Endometrial microvascular endothelial cells (primary cell): Measurements from ENCODE around the gene OLFML2A. TPM values are rescaled to one million over a fixed set of nuclear protein-coding genes. Genes with fewer than 3 reads are reported as not detected.
"Not testable (repeated sequence)": the region's sequence is repeated elsewhere in the genome, so short reads cannot be mapped to it uniquely, and the experiment has no call there.

ENCODE experiments used
- in situ Hi-C: cut with HindIII; loops from 2 replicates; pipeline ENCODE4 v1.10.0; 2017; ENCODE audit warnings: low sequenced_read_pairs, low pct_unique_long_range_greater_than_20kb; ENCODE audit errors: inconsistent ontology term
- total RNA-seq: library from RNA; depleted of rRNA; stranded (reverse); fragments of >200 nt; gene quantifications from one replicate; pipeline ENCODE4 v1.2.3, GENCODE V29; 2015; ENCODE audit errors: inconsistent ontology term

Gene OLFML2A
- total RNA-seq, 1 donor from 2014 or later, result not detected

DNA sequence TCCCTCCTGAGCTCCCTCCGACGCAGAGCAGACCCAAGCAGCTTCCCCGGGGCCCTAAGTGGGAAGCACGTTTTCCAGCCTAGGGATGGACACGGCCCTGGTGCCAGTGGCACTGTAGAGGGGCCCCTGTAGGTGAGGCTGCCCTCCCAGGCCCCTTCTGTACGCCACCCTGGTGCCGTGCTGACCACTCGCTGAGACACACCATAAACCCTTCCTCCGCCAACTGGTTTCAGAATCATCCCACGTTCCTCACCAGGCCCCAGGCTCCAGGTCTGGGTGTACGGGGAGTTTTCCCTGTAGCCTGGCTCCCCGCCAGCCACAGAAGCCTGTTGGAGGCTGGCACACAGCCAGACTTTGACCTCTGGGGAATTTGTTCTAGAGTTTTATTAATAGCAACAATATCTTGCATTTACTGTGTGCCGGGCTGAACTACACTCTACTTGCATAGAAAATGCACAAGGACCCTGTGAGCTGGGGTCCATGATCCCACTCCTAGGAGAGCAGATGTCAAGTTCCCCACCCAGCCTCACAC is 58.2 kb downstream of the OLFML2A start:
- in situ Hi-C loops, result no loop called here

DNA sequence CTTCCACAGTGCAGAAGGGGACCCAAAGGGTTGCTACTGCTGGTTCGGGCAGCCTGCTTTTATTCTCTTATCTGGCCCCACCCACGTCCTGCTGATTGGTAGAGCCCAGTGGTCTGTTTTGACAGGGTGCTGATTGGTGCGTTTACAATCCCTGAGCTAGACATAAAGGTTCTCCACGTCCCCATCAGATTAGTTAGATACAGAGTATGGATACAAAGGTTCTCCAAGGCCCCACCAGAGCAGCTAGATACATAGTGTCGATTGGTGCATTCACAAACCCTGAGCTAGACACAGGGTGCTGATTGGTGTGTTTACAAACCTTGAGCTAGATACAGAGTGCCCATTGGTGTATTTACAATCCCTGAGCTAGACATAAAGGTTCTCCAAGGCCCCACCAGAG is 61.2 kb downstream of the OLFML2A start:
- in situ Hi-C loops, result not testable (repeated sequence)

GRCh38 chr9:124838567-124839275 is 61.8 kb downstream of the OLFML2A start:
- in situ Hi-C loops, result not testable (repeated sequence)

DNA sequence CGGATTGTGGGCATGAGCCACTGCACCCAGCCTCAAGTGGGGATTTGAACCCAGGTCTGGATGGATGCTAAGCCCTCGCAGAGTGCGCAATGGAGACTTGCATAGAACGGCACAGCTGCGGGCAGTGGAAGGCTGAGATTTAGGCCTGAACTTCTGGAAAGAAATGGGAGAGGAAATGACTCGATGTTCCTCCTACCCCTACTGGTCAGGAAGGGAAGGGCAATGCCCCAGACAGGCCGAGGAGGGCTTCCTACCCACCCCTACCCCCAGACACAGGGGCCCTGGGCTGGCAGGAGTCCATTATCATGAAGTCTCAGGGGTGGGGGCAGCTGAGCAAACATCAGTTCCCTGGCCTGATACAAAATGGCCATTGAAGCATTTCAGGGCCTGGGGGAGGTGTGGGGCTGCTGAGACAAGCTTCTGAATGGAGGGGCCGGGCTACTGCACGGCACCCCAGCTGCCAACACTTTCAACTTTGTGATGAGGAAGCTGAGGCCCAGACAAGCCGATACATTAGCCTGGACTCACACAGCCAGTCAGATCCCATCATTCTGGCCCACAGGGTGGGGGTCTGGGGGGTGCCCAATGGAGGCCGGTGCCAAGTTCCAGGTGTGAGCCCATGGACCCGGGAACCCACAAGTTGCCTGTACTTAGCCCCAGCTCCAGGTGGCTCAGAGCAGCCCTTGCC is 62.8 kb downstream of the OLFML2A start:
- in situ Hi-C loops, result no loop called here

DNA sequence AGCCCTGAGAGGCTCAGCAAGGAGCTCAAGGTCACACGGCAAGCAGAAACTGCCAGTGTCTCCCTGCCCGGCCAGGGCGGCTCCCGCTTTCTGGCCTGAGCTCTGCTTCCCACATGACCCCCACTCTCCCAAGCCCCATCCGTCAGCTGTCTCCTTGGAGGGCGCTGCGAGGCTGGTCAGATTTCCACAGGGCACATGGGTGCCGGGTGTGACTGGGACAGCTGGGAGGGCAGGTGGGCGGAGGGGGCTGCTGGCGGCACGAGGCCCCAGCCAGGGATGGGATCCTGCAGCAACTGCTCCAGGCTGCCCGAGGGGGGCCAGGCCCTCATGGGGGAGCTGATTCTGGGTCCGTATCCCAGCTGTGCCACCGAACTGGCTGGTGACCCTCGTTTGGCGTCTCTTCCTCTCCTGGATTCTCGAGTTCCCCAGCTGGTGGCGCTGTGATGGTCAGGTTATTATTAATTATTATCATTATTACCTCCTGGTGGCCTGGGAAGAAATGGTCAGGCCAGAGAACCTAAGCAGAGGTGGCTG is 63.4 kb downstream of the OLFML2A start:
- in situ Hi-C loops, result no loop called here

DNA sequence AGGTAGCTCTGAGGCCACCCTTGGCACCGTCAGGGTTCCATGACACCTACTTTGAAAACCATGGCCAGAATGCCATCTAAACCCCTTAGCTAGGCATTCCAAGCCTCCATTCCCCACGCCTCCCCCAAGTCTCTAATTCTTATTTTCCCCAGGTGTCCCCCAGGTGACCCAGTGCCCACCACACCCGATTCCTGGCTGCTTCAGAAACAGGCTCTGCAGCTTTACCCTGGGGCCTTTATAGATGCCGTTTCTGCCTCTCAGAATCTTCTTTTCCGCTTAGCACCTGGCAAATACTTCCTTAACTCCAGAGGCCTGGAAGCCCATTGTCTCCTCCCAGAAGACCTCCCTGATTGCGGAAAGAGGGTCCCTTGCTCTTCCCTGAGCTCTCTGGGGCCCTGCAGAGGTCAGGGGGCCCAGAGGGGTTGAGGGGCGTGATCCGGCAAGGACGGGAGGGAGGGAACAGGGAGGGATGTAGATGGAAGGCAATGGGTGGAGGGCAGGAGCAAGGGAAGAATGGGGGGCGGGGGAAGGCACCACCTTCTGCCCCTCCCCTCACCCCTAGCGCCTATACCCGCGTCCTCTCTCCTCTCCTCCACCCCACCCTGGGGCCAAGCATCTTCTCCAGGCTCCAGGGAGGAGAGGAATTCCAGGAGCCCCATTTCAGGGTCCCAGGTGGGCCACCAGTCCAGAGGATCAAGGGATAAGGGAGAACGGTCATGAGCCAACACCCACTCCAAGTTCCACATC is 64.3 kb downstream of the OLFML2A start:
- in situ Hi-C loops, result no loop called here

DNA sequence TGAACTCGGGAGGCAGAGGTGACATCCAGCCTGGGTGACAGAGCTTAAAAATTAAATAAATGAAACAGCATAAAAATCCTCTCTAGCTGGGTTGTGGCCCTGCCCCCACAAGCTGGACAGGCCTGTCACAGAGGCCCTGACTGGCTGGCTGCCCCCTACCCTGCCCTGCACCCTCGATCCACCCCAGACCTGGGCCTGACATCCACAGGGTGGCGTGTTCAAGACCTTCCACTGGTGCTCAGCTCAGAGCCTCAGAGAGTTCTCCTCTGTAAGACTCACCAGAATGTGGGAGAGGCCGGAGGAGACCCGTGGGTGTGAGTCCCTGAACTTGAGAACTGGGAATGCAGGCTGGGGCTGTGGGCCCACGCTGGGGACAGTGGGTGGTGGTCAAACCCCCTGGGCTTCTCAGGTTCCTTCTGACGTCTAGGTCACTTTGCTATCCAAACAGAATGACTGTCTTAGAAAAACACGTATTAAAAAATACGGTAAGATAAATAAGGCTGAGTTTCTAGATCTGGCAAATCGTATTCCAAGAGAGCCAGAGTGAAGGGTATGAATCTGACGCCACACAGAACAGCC is 66.6 kb downstream of the OLFML2A start:
- in situ Hi-C loops, result no loop called here

DNA sequence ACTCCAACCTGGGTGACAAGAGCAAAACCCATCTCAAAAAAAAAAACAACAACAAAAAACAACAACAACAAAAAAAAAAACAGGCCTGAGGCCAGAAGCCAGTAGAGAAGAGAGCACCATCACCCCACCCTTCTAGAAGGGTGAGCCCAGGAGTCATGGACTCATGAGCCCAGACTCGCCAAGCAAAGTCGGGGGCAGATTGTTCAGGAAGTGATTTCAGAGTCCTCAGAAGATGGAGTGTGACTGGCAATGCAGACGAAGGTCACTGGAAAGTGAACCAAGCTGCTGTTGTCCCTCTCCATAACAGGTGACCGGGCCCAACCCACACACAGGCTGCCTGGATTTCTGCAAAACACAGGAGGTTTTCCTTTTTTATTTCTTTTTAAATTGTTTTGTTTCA is 67.4 kb downstream of the OLFML2A start:
- in situ Hi-C loops, result no loop called here

GRCh38 chr9:124846467-124846866 is 69.5 kb downstream of the OLFML2A start:
- in situ Hi-C loops, result not testable (repeated sequence)

- in situ Hi-C loops, result no loop called here
Measured at GRCh38 chr9:124846969-124847368, 70.0 kb downstream of the OLFML2A start.

DNA sequence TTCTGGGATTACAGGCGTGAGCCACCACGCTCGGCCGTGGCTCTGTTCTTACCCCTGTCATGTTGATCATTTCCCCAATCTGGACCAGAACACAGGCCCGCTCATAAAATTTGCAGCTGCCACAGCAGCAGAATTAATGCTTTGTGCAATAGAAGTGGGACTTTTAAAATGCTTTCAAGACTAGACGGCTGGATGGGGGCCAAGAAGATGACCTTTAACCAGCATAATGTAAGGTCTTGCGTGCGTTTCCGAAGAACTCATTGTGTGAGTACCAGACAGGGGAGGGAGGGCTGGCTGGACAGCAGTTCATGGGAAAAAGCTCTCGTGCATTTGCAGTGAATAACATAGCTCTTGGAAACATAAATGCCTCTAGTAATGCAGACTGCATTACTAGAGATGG is 72.9 kb downstream of the OLFML2A start:
- in situ Hi-C loops, result loop anchor here (25.0 kb wide), 1 partner anchor 88 kb away; the partner anchor contains the start of gene NR6A1

DNA sequence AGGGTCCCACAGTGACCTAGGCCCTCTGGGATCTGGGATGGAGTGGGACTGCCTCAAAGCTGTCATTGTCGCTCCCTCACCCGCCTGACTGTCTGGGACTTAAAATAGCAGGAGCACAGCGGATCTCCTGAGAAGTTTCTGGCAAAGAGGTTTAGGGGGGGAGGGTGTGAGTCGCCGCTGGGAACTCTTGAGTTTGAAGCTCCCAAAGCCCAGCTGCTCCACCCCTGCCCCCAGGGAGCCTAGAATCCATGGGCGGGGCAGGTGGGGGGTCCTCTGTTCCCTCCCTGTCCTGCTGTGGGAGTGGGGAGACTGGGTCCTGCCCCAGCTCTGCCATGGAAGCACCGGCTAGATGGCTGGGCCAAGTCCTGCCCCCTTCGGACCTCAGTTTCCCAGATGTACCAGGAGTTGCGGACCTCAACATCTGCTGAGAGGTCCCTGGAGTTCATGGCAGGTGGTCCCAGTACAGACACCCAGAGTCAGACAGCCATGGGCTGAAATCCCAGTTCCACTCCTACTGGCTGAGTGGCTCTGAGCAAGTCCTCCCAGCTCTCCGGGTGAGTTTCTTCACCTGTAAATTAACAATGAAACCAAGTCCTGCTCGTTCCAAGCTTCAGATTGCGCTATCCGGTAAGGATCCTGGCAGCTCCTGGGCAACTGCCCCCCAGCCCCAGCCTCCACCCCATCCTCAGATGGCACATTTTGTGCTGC is 75.3 kb downstream of the OLFML2A start:
- in situ Hi-C loops, result loop anchor here (25.0 kb wide), 1 partner anchor 90 kb away; the partner anchor contains the start of gene NR6A1

DNA sequence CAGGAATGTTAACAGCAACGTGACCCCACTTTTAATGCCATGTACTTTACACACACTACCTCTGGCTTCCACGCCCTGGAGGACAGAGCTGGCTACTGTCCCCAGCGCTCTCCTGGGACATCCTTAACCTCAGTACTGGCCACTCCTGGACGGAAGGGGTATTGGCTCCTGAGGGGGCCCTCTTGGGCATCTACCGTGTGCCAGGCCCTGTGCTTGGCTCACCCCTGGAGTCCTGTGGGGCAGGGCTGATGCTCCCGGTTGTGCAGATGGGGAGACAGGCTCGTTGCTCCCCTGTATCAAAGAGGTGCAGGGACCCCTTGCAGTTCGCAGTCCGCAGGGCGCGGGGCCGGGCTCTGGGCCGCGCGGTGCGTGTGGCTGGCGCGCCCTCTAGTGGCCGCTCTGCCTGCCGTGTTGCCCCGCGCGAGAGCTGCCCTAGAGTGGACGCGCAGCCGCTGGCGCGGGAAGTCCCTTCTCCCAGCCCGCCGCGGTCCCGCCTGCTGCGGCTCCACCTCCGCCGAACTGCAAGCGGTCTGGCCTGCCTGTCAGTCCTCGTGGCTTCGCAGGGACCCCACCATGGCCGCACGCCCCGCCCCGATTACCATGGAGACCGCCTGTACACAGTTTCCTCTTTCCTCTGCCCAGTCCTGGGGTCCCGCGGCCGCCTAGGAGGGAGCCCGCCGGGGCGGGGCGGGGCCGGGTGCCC is 76.0 kb downstream of the OLFML2A start, which contains the start of gene WDR38:
TSS of gene WDR38 (plus strand) at position 632 of the 703 bp plus-strand sequence. CDS start 72 bp downstream, outside the sequence.
- in situ Hi-C loops, result loop anchor here (25.0 kb wide), 1 partner anchor 91 kb away; the partner anchor contains the start of gene NR6A1

- in situ Hi-C loops, result loop anchor here (25.0 kb wide), 1 partner anchor 91 kb away; the partner anchor contains the start of gene NR6A1
Measured at GRCh38 chr9:124853605-124854143, 76.7 kb downstream of the OLFML2A start.

- in situ Hi-C loops, result loop anchor here (25.0 kb wide), 1 partner anchor 92 kb away; the partner anchor contains the start of gene NR6A1
Measured at GRCh38 chr9:124854161-124854560, 77.2 kb downstream of the OLFML2A start.

DNA sequence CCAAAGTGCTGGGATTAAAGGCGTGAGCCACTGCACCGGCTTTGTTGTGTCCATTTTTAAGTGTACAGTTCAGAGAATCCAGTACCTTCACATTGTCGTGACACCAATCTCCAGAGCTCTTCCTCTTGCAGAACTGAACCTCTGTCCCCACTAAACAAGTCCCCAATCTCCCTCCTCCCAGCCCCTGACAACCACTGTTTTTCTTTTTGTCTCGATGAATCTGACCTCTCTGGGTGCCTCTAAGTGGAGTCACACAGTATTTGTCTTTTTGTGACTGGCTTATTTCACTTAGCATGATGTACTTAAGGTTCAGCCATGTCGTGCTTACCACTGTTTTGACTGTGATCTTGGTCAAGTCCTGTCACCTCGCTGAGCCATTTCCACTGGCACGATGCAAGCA is 77.9 kb downstream of the OLFML2A start:
- in situ Hi-C loops, result loop anchor here (25.0 kb wide), 1 partner anchor 93 kb away; the partner anchor contains the start of gene NR6A1

DNA sequence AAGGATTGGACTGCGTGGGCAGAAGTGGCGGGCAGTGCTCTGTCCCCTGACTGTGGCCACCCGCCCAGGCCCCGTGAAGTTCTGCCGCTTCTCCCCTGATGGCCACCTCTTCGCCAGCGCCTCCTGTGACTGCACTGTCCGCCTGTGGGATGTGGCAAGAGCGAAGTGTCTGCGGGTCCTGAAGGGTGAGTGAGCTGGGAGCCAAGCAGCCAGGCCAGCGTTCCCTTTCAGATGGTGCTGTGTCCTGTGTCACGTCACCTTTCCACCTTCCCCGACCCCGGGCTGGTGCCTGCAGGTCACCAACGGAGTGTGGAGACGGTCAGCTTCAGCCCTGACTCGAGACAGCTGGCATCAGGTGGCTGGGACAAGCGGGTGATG is 78.6 kb downstream of the OLFML2A start:
- in situ Hi-C loops, result loop anchor here (25.0 kb wide), 1 partner anchor 93 kb away; the partner anchor contains the start of gene NR6A1
